NCI-H510A (cell line): ENCODE results near the gene PRKAG2.
A peak's percentile ranks its signal among the peaks of the same experiment; 100 is the strongest.
"Not testable (repeated sequence)": the region's sequence is repeated elsewhere in the genome, so short reads cannot be mapped to it uniquely, and the experiment has no call there.

Experiments used
- DNase-seq: peaks from one replicate; lab custom pipeline; 2025; lab: John Stamatoyannopoulos, UW

Gene PRKAG2

GRCh38 chr7:151586531-151587260, 290.2 kb downstream of the PRKAG2 start:
- no peak for DNase-seq

GRCh38 chr7:151585744-151586393, 291.0 kb downstream of the PRKAG2 start:
- no peak for DNase-seq

DNA sequence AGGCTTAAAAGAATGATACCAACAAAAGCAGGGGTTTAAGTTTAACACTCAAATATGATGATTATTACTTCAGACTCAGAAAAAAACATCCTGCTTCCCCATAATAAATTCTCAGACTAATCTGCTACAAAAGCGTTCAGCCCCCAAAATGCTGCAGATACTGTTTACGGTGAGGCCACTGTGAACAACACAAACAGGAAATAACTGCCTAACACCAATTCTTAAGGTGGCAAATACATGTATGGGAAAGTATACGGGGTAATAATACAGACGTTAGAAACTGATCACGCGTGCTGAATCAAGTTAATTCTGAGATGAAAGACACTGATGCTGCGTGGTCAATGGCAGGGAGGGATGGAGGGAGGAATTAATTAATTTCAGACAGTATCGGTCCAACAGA, 295.2 kb downstream of the PRKAG2 start:
- no peak for DNase-seq

GRCh38 chr7:151579644-151580043, 297.3 kb downstream of the PRKAG2 start:
- no peak for DNase-seq

GRCh38 chr7:151575410-151575809, 301.5 kb downstream of the PRKAG2 start:
- no peak for DNase-seq

DNA sequence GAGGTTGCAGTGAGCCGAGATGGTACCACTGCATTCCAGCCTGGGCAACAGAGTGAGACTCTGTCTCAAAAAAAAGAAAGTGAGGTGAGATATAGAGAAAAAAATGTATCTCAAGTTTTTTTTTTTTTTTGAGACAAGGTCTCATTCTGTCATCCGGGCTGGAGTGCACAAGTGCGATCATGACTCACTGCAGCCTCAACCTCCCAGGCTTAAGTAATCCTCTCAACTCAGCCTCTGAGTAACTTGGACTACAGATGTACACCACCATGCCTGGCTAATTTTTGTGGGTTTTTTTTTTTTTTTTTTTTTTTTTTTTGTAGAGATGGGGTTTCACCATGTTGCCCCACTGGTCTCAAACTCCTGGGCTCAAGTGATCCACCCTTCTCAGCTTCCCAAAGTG, 303.9 kb downstream of the PRKAG2 start:
- not testable (repeated sequence) for DNase-seq

DNA sequence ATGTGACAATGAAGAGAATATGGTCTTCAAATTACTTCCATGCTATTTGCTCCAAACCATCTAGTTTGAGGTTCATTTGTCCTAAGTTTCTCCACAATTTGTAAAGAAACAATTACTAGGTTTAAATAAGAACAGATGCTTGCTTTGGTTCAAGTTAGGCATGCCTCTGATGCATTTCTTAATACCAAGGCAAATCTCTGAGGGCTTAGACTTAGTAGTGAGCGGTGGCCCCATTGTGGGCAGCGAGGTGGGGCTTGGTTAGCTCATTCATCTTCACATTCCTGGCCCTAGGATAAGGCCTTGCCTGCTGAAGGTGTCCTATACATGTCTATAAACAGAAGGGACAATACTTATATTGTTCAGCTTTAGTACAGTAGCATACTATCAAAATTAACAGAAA, 304.8 kb downstream of the PRKAG2 start:
- DNase-seq = no peak

- DNase-seq = no peak
These were observed 305.4 kb downstream of the PRKAG2 start for GRCh38 chr7:151571471-151571870.

DNA sequence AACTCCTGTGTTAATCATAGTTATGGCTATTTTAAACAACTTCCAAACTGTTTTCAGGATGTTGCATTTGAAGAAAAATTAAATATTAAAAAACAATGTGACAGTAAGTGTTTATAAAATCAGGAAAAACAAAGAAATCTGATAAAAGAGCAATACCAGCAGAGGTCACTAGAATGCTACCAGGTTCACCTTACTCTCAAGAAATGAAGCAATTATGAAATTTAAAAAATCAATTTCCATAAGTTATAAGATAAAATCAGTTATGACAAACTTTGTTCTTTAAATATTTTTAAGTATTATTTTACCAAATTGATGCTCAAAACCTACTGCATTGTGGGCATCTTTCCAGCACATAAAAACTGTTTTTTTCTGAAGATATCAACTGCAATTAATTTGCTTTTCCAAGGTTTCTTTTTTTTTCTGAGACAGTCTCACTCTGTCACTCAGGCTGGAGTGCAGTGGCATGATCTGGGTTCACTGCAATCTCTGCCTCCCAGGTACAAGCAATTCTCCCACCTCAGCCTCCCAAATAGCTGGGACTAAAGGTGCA, 306.5 kb downstream of the PRKAG2 start:
- DNase-seq = no peak

DNA sequence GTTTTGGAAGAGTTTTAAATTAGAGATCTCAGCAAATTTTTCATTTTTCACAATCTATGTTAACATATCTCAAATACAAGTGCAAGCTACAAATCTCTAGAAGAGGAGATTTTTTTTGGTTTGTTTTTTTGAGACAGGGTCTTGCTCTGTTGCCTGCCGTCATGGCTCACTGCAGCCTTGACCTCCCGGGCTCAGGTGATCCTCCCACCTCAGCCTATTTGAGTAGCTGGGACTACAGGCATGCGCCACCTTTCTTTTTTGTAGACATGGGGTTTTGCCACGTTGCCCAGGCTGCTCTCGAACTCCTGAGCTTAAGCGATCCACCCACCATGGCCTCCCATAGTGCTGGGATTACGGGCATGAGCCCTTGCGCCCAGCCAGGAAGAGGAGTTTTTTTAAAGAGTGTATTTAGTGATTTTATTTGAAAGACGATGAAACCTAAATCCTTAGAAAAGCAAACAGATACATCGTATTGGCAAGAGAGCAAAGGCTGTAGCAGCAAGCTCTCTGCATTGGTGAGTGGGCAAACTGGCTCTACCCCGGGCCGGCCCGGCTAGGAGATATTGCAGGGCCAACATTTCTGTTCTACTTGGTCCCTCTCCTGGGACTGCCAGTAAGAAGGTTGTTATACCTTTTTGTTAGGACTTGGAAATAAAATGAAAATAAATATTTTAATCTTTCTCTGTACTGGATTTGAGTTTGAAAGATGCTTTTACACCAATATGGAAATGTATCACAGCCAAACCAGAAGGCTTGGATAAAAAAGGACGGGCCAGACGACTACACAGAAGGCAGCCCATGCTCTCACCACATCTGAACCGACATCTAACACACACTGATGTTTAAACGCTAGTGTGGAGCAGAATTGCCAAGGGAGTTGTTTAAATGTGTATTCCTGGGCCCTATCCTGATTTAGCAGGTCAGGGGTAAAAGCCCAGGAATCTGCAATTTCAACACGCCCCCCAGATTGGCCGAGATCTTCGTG, 307.7 kb downstream of the PRKAG2 start:
- no peak for DNase-seq

DNA sequence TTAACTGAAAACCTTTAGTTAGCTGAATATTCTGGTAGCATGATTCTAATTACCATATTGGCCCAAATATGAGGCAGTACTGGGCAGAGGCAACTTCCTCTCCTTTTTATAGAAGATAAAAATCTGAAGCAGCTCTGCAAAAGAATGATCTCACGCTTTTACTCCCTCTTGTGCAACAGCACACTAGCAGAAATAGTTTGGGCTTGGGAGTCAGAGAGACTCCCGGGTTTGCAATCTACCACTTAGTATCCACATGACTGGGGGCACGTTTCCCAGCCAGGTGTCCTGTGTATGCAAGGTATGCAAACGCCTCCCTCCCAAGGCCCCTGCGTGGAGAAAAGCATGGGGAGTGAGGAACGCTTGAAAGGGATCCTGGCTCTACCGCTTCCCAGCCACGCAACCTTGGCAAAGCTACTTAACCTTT, 310.0 kb downstream of the PRKAG2 start:
- DNase-seq = no peak

GRCh38 chr7:151565541-151565940, 311.4 kb downstream of the PRKAG2 start:
- DNase-seq = no peak

GRCh38 chr7:151560243-151560642, 316.7 kb downstream of the PRKAG2 start:
- DNase-seq = no peak

DNA sequence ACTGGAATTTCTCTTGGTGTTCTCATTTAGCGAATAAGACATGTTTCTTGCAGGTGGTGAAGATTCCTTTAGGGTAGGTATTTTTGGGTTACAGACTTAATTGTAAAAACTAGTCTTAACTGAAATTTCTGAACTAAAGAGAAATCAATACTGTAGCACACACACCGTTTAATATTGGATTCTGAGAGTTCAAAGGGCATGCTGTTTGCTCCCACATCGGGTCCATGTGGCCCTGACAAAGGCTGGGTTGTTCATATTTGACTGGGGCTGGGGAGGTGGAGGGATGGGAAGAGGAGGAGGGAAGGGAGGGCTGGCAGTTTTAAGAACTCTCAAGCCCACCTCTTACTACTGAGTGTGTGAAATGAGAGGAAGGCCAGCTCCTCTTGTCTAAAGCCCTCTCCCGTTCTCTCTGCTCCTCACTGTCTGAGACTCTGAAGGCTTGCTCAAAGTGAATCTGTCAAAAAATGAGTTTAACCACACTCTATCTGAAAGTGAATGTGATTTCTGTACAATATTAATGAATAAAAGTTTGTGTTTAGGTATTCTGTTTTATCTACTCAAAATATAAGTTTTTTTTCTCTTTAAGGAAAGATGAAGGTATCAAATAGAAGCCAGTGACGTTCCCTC, 317.2 kb downstream of the PRKAG2 start:
- DNase-seq = no peak

DNA sequence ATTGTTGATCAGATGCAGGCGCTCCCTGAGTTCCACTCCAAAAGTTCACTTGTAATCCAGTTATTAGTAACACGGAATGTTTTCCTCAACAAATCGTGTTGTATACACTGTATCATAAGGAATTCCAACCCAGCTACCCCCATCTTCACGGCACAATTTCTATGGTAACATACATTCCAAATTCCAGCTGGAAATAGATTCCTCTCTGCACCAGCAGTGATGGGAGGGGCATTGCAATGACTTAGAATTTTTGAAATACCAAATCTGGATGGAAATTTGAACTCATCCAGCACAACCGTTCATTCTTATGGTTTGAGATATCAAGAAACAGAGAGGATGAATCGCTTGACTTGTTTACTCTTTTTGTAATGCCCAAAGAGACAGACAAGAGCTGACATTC, 318.3 kb downstream of the PRKAG2 start:
- DNase-seq = no peak

- no peak for DNase-seq
These were observed 320.3 kb downstream of the PRKAG2 start for GRCh38 chr7:151556592-151556991.

- DNase-seq = no peak
These were observed 323.6 kb downstream of the PRKAG2 start for GRCh38 chr7:151553356-151553755.

GRCh38 chr7:151552352-151553028, 324.4 kb downstream of the PRKAG2 start:
- DNase-seq = peak; percentile 88

GRCh38 chr7:151551820-151552219, 325.1 kb downstream of the PRKAG2 start:
- no peak for DNase-seq

- no peak for DNase-seq
These were observed 326.1 kb downstream of the PRKAG2 start for GRCh38 chr7:151550656-151551286.

- no peak for DNase-seq
These were observed 327.3 kb downstream of the PRKAG2 start for GRCh38 chr7:151549644-151550043.
